DND-41 (cell line): ENCODE measurements around the gene MAPK12.

Experiments used
- ATAC-seq: fragments of 200-7000 bp; cut with Tn5 transposase; 3 replicates; pipeline ENCODE4 v1.9.1; 2021; ENCODE audit warnings: low read depth; ENCODE audit not compliant: insufficient read depth
- DNase-seq: peaks from one replicate; pipeline ENCODE4 v3.0.0-alpha.2; 2020
- H2AFZ ChIP-seq: 2 replicates; pipeline ENCODE4 v1.6.0; 2012; ENCODE audit warnings: low read depth, low read length
- H3K27ac ChIP-seq: 2 replicates; pipeline ENCODE4 v1.5.1; 2012; ENCODE audit warnings: low read length, inconsistent platforms
- H3K27me3 ChIP-seq: fragments of 200-600 bp; sonication (generic); 2 replicates; pipeline ENCODE4 v1.6.0; 2012; ENCODE audit warnings: low read length, mild to moderate bottlenecking, inconsistent platforms; ENCODE audit not compliant: insufficient read depth, poor library complexity
- H3K36me3 ChIP-seq: 2 replicates; pipeline ENCODE4 v1.5.1; 2012; ENCODE audit warnings: low read length, inconsistent platforms; ENCODE audit not compliant: insufficient read depth
- H3K4me1 ChIP-seq: 2 replicates; pipeline ENCODE4 v1.5.1; 2012; ENCODE audit warnings: mild to moderate bottlenecking, low read length; ENCODE audit not compliant: insufficient read depth
- H3K4me2 ChIP-seq: 2 replicates; pipeline ENCODE4 v1.6.0; 2012; ENCODE audit warnings: mild to moderate bottlenecking, moderate library complexity, low read length, inconsistent platforms; ENCODE audit not compliant: insufficient read depth
- H3K4me3 ChIP-seq, 2 experiments: fragments of 200-600 bp in 1 of 2; shearing (Covaris generic) in 1 of 2; 2 replicates each; pipeline ENCODE4 v1.5.1; 2012 to 2016; ENCODE audit warnings: inconsistent platforms in 2 of 2, low read length in 2 of 2, mild to moderate bottlenecking in 2 of 2, low read depth in 1 of 2, moderate library complexity in 1 of 2
- H3K79me2 ChIP-seq: 2 replicates; pipeline ENCODE4 v1.6.0; 2012; ENCODE audit warnings: low read length, inconsistent platforms; ENCODE audit not compliant: insufficient read depth
- H3K9ac ChIP-seq: 2 replicates; pipeline ENCODE4 v1.6.0; 2012; ENCODE audit warnings: low read depth, mild to moderate bottlenecking, inconsistent platforms, low read length, moderate library complexity
- H3K9me3 ChIP-seq: 2 replicates; pipeline ENCODE4 v1.5.1; 2012; ENCODE audit warnings: low read length, moderate library complexity, mild to moderate bottlenecking, inconsistent platforms; ENCODE audit not compliant: insufficient read depth, severe bottlenecking
- H4K20me1 ChIP-seq: 2 replicates; pipeline ENCODE4 v1.6.0; 2012; ENCODE audit warnings: low read length; ENCODE audit not compliant: insufficient read depth
- CTCF ChIP-seq: IDR thresholded peaks from 2 replicates; pipeline ENCODE4 v1.5.1; 2012; ENCODE audit warnings: borderline replicate concordance, low read length, moderate library complexity, mild to moderate bottlenecking; ENCODE audit not compliant: poor library complexity, severe bottlenecking; ENCODE audit errors: extremely low read depth
- EZH2 ChIP-seq: IDR thresholded peaks from 3 replicates; pipeline ENCODE4 v1.6.1; 2012; ENCODE audit warnings: borderline replicate concordance, low read depth, mild to moderate bottlenecking, moderate library complexity, low read length, inconsistent platforms; ENCODE audit not compliant: severe bottlenecking

Gene MAPK12

GRCh38 chr22:50276143-50276542, 14.7 kb upstream of the MAPK12 start:
- H3K79me2 ChIP-seq = no peaks in the 10 kb centered on the region
- peaks cover 6% of the 10 kb centered on the region; the same call in 1 of the 2 replicates for H4K20me1 ChIP-seq
- H3K4me1 ChIP-seq = peaks cover 10% of the 10 kb centered on the region
- DNase-seq (peak; percentile 56), ATAC-seq (peak; percentile 66)
- H2AFZ ChIP-seq = no peak overlapping the region
- H3K27me3 ChIP-seq = peaks cover 13% of the 10 kb centered on the region
- H3K36me3 ChIP-seq = no peaks in the 10 kb centered on the region
- no peak overlapping the region for H3K4me3 ChIP-seq
- H3K4me2 ChIP-seq = no peak overlapping the region
- no peak overlapping the region for H3K9ac ChIP-seq
- no peak overlapping the region for H3K27ac ChIP-seq
- peak; percentile 66 for TF ChIP-seq CTCF
- TF ChIP-seq EZH2 = no peak
- H3K9me3 ChIP-seq = no peaks in the 10 kb centered on the region

GRCh38 chr22:50275181-50276055, 13.9 kb upstream of the MAPK12 start:
- no peak overlapping the region for H3K4me2 ChIP-seq
- H3K36me3 ChIP-seq = no peaks in the 10 kb centered on the region
- H4K20me1 ChIP-seq = peaks cover 6% of the 10 kb centered on the region; the same call in 1 of the 2 replicates
- peaks cover 15% of the 10 kb centered on the region for H3K27me3 ChIP-seq
- peaks cover 17% of the 10 kb centered on the region for H3K4me1 ChIP-seq
- H3K9me3 ChIP-seq = no peaks in the 10 kb centered on the region
- TF ChIP-seq EZH2 (no peak), CTCF (no peak)
- no peak for DNase-seq
- no peaks in the 10 kb centered on the region for H3K79me2 ChIP-seq
- no peak overlapping the region for H3K4me3 ChIP-seq
- H3K9ac ChIP-seq = no peak overlapping the region
- H2AFZ ChIP-seq = no peak overlapping the region
- H3K27ac ChIP-seq = no peak overlapping the region
- no peak for ATAC-seq

GRCh38 chr22:50274771-50275170, 13.3 kb upstream of the MAPK12 start:
- H3K27ac ChIP-seq = no peak overlapping the region
- H4K20me1 ChIP-seq = peaks cover 6% of the 10 kb centered on the region; the same call in 1 of the 2 replicates
- ATAC-seq (no peak), DNase-seq (no peak)
- peaks cover 15% of the 10 kb centered on the region for H3K27me3 ChIP-seq
- H3K9me3 ChIP-seq = no peaks in the 10 kb centered on the region
- H3K9ac ChIP-seq = no peak overlapping the region
- H3K4me2 ChIP-seq = no peak overlapping the region
- TF ChIP-seq CTCF (no peak), EZH2 (no peak)
- no peak overlapping the region for H2AFZ ChIP-seq
- no peaks in the 10 kb centered on the region for H3K79me2 ChIP-seq
- no peaks in the 10 kb centered on the region for H3K36me3 ChIP-seq
- H3K4me3 ChIP-seq = no peak overlapping the region
- H3K4me1 ChIP-seq = peaks cover 19% of the 10 kb centered on the region
